Keratinocyte (primary cell): ENCODE measurements around the gene NR3C2. TPM values are rescaled to one million over a fixed set of nuclear protein-coding genes. Genes with fewer than 3 reads are reported as not detected.

Source experiments
- DNase-seq: peaks from one replicate; pipeline ENCODE4 v3.0.0-alpha.2; 2011; ENCODE audit warnings: low read depth, missing footprints, low spot score
- FAIRE-seq: peaks from 2 replicates; lab custom pipeline; 2011; peaks lifted over from hg19 to GRCh38; lab: Jason Lieb, UNC
- H2AFZ ChIP-seq: 2 replicates; pipeline ENCODE4 v1.6.0; 2012; ENCODE audit warnings: low read length, control low read depth, inconsistent platforms; ENCODE audit not compliant: control insufficient read depth
- H3K27ac ChIP-seq: 2 replicates; pipeline ENCODE4 v1.5.1; 2011; ENCODE audit warnings: low read length; ENCODE audit not compliant: control insufficient read depth, insufficient read depth
- H3K27me3 ChIP-seq: 3 replicates; pipeline ENCODE4 v1.6.0; 2011; ENCODE audit warnings: low read length; ENCODE audit not compliant: control insufficient read depth, insufficient read depth; ENCODE audit errors: extremely low read depth
- H3K36me3 ChIP-seq, 2 experiments: 2 replicates in 1 of 2; 3 replicates in 1 of 2; pipeline ENCODE4 v1.5.1; 2011; ENCODE audit warnings: low read length in 2 of 2, mild to moderate bottlenecking in 1 of 2; ENCODE audit not compliant: control insufficient read depth in 2 of 2, insufficient read depth in 2 of 2; ENCODE audit errors: extremely low read depth in 1 of 2
- H3K4me1 ChIP-seq: 3 replicates; pipeline ENCODE4 v1.5.1; 2011; ENCODE audit warnings: low read length; ENCODE audit not compliant: control insufficient read depth, insufficient read depth; ENCODE audit errors: extremely low read depth
- H3K4me2 ChIP-seq: 3 replicates; pipeline ENCODE4 v1.6.0; 2011; ENCODE audit warnings: low read depth, low read length; ENCODE audit not compliant: control insufficient read depth, insufficient read depth; ENCODE audit errors: extremely low read depth
- H3K4me3 ChIP-seq, 3 experiments: fragments of 200-600 bp in 1 of 3; sonication (generic) in 1 of 3; 2 replicates in 2 of 3; 3 replicates in 1 of 3; pipeline ENCODE4 v1.5.1; 2011 to 2016; ENCODE audit warnings: low read length in 3 of 3, mild to moderate bottlenecking in 3 of 3, control low read depth in 2 of 3, inconsistent platforms in 1 of 3, low read depth in 1 of 3, mixed read lengths in 1 of 3, mixed run types in 1 of 3, moderate library complexity in 1 of 3; ENCODE audit not compliant: control insufficient read depth in 2 of 3, insufficient read depth in 2 of 3; ENCODE audit errors: extremely low read depth in 1 of 3
- H3K79me2 ChIP-seq: 2 replicates; pipeline ENCODE4 v1.6.0; 2012; ENCODE audit warnings: low read length; ENCODE audit not compliant: control insufficient read depth, insufficient read depth
- H3K9ac ChIP-seq: 3 replicates; pipeline ENCODE4 v1.6.0; 2011; ENCODE audit warnings: low read length; ENCODE audit not compliant: control insufficient read depth, insufficient read depth; ENCODE audit errors: extremely low read depth
- H3K9me1 ChIP-seq: 3 replicates; pipeline ENCODE4 v1.6.0; 2011; ENCODE audit warnings: low read length; ENCODE audit not compliant: control insufficient read depth, insufficient read depth; ENCODE audit errors: extremely low read depth
- H3K9me3 ChIP-seq: 2 replicates; pipeline ENCODE4 v1.5.1; 2012; ENCODE audit warnings: low read depth, low read length; ENCODE audit not compliant: control insufficient read depth
- H4K20me1 ChIP-seq: 3 replicates; pipeline ENCODE4 v1.6.0; 2011; ENCODE audit warnings: low read length; ENCODE audit not compliant: control insufficient read depth, insufficient read depth; ENCODE audit errors: extremely low read depth
- EZH2 ChIP-seq: IDR thresholded peaks from one replicate; pipeline ENCODE4 v1.6.1; 2012; ENCODE audit warnings: inconsistent platforms, mild to moderate bottlenecking, low read length, moderate library complexity
- dilution Hi-C: fragments of 300-500 bp; cut with MboI; formaldehyde crosslinking; loops from one replicate; pipeline ENCODE4 v1.7.0; 2020; ENCODE audit warnings: low sequenced_read_pairs; ENCODE audit not compliant: extremely low pct_ligation_motif_present
- polyA plus RNA-seq, 5 experiments: library from polyadenylated mRNA; depleted of rRNA in 3 of 5; stranded (reverse) in 3 of 5; stranded (forward) in 1 of 5; unstranded in 1 of 5; fragments of >200 nt; gene quantifications; 1 replicate in 1 of 5; 2 replicates in 3 of 5; 3 replicates in 1 of 5; pipeline versions ENCODE4 v1.2.1 to v1.2.3, GENCODE V29; 2011 to 2012; ENCODE audit warnings: missing spikeins in 2 of 5, low read depth in 1 of 5, low replicate concordance in 1 of 5
- TF ChIP-seq, protein P1 (sequence below), 3 experiments: IDR thresholded peaks in 1 of 3; conservative IDR thresholded peaks in 1 of 3; optimal IDR thresholded peaks in 1 of 3; 2 replicates in 2 of 3; 3 replicates in 1 of 3; pipeline versions ENCODE3 to v1.5.1; 2011; ENCODE audit warnings: low read length in 3 of 3, mild to moderate bottlenecking in 3 of 3, moderate library complexity in 2 of 3, control low read depth in 1 of 3, inconsistent platforms in 1 of 3; ENCODE audit not compliant: insufficient read depth in 2 of 3; ENCODE audit errors: extremely low read depth in 1 of 3

Gene NR3C2
- polyA plus RNA-seq, 1 donor (not counting 4 experiments of a cell fraction or from before 2014, with no cell fraction given) = 1.5 TPM

DNA sequence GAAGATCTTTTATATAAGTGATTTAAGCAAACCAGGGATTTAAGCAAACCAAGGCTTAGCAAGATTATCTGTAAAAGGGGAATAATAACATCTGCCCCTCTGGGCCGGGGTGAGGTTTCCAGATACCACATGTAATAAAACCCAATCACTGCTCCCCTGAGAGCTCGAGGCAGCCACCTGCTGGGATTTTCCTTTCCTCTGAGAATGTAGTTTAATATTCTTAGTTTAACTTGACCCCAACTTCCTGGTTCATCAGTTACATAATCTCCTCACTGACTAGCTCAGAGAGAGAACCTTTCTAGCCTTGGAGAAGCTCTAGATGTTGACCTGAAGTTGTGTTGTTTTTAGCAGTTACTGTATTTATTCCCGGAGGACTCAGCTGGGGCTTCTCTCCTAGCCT, 387.9 kb downstream of the NR3C2 start:
- Histone ChIP-seq H3K4me2 (no peak overlapping the region), H3K9me1 (no peaks in the 10 kb centered on the region), H3K27ac (no peak overlapping the region), H3K36me3 (peaks cover 0 to 4% of the 10 kb centered on the region in 2 experiments), H3K79me2 (no peaks in the 10 kb centered on the region), H3K9ac (no peak overlapping the region), H2AFZ (no peak overlapping the region), H4K20me1 (no peaks in the 10 kb centered on the region), H3K4me1 (peaks cover 12% of the 10 kb centered on the region), H3K4me3 (no peak overlapping the region), H3K27me3 (no peaks in the 10 kb centered on the region), H3K9me3 (no peaks in the 10 kb centered on the region)
- TF ChIP-seq, protein P1, sequence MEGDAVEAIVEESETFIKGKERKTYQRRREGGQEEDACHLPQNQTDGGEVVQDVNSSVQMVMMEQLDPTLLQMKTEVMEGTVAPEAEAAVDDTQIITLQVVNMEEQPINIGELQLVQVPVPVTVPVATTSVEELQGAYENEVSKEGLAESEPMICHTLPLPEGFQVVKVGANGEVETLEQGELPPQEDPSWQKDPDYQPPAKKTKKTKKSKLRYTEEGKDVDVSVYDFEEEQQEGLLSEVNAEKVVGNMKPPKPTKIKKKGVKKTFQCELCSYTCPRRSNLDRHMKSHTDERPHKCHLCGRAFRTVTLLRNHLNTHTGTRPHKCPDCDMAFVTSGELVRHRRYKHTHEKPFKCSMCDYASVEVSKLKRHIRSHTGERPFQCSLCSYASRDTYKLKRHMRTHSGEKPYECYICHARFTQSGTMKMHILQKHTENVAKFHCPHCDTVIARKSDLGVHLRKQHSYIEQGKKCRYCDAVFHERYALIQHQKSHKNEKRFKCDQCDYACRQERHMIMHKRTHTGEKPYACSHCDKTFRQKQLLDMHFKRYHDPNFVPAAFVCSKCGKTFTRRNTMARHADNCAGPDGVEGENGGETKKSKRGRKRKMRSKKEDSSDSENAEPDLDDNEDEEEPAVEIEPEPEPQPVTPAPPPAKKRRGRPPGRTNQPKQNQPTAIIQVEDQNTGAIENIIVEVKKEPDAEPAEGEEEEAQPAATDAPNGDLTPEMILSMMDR (optimal IDR thresholded peaks at IDR 0.05 in 1 of 3, IDR thresholded peaks at IDR 0.05 in 1 of 3, conservative IDR thresholded peaks at IDR 0.05 in 1 of 3; ENCODE audit: extremely low read depth in 1 of 3, insufficient read depth in 2 of 3, low read length in 3 of 3) = no peak
- no peak for TF ChIP-seq EZH2
- dilution Hi-C loops = no loop called here
- no peak for DNase-seq
- FAIRE-seq = no peak

DNA sequence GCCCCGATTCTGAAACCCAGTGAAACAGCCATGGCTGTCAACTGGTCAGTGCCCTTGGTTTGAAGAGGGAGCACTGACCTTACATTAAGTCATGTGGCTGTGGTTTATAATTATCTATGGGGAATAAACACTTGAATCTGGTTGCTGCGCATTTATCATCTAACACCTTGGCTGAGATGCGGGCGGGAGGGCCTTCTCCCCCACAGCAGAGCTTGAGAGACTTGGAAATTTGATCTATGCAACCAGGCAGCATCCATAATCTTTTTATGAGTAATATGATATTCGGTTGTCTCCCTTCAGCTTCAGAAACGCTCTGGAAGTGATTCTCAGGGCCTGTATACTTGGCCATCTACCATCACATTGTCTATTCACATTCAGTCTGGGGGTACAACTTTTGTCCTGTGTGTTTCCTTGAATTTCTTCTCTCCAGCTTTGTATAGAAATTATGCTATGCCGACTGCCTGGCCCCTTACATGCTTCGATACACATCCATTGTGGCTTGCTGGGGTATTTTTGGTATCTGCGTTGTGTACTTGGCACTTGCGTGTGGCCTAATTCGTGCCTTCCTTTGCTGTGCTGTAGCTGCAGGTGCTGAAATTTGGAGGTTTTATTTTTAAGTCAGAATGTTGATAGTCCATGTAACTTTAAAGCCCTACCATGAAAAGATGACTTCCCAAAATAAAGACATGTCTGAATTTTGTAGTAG, 388.8 kb downstream of the NR3C2 start:
- H3K9me1 ChIP-seq = no peaks in the 10 kb centered on the region
- H3K27ac ChIP-seq = no peak overlapping the region
- H4K20me1 ChIP-seq = no peaks in the 10 kb centered on the region
- H3K9ac ChIP-seq = no peak overlapping the region
- H3K4me1 ChIP-seq = peaks cover 6% of the 10 kb centered on the region
- FAIRE-seq (no peak), DNase-seq (no peak)
- H3K79me2 ChIP-seq = no peaks in the 10 kb centered on the region
- no peak overlapping the region for H3K4me2 ChIP-seq
- TF ChIP-seq EZH2 = no peak
- TF ChIP-seq, protein P1 (optimal IDR thresholded peaks at IDR 0.05 in 1 of 3, IDR thresholded peaks at IDR 0.05 in 1 of 3, conservative IDR thresholded peaks at IDR 0.05 in 1 of 3; ENCODE audit: extremely low read depth in 1 of 3, insufficient read depth in 2 of 3, low read length in 3 of 3) = no peak
- no peak overlapping the region for H2AFZ ChIP-seq
- dilution Hi-C loops = no loop called here
- no peaks in the 10 kb centered on the region for H3K27me3 ChIP-seq
- no peaks in the 10 kb centered on the region for H3K9me3 ChIP-seq
- H3K4me3 ChIP-seq = no peak overlapping the region
- H3K36me3 ChIP-seq = peaks cover 0 to 6% of the 10 kb centered on the region in 2 experiments
